Ureter (tissue), 1 donor: ENCODE results near the gene ANKFY1. TPM values are rescaled to one million over a fixed set of nuclear protein-coding genes. Genes with fewer than 3 reads are reported as not detected.
A peak's percentile ranks its signal among the peaks of the same experiment; 100 is the strongest.
"Not testable (repeated sequence)": the region's sequence is repeated elsewhere in the genome, so short reads cannot be mapped to it uniquely, and the experiment has no call there.

Source experiments
- DNase-seq: peaks from one replicate; pipeline ENCODE4 v3.0.0-alpha.2; 2020; ENCODE audit warnings: low spot score
- total RNA-seq: library from RNA; stranded (reverse); gene quantifications from one replicate; pipeline ENCODE4 v1.2.4, GENCODE V29; 2023
- donor health status: DM: yes; HTN: yes; CAD: no.

ANKFY1 gene
- total RNA-seq, 1 donor from 2014 or later: 86.8 TPM

DNA sequence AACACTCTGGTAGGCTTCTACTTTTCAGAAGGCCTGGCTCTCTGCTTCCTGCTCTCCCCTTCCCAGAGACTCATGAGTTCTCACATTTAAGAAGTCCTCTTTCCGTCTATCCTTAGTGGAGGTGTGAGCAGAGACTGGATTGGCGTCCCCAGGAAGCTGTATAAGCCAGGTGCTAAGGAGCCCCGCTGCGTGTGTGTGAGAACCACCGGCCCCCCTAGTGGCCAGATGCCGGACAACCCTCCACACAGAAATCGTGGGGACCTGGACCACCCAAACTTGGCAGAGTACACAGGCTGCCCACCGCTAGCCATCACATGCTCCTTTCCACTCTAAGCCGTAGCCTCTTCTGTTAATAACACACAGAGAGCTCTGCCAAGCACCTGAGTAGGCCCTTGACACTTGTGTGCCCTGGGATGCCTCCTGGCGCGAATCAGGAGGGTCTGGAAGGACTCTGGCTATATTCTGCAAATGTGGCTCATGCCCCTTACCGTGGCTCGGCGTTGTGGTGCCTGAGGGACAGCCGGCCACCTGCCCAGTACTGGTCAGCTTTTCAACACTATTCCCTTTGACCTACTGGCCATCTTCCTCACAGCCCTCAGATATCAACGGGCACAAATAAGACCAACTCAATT is 106.9 kb downstream of the ANKFY1 start:
- DNase-seq: no peak

DNA sequence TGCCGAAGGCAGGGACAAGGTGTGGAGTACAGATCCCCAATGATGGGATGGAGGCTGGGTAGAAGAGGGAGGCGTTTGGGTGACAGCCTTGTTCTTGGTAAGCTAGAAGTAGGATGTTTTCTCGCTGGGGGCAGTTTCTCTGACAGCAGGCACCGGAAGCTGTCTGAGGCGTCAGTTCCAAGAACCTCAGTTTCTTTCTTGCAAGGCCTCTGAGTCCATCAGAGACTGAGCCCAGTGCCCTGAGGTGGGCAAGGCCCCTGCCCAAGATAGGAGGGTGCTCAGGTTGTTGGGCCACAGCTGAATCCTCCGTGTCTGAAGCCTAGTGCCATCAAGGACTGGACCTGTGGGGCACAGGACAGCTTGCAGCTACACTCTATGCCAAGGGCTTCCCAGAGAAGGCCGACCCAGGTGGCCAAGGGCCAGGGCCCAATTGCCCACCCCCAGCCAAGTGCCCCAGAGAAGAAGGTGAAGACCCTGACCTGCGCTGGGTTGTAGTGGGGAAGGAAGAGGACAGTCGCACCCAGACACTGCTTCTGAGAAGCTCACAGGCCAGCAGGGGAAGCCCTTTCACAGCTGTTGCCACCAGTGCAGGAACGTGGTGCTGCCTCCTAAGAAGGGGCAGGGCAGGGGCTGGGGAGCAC is 107.7 kb downstream of the ANKFY1 start:
- DNase-seq: no peak

DNA sequence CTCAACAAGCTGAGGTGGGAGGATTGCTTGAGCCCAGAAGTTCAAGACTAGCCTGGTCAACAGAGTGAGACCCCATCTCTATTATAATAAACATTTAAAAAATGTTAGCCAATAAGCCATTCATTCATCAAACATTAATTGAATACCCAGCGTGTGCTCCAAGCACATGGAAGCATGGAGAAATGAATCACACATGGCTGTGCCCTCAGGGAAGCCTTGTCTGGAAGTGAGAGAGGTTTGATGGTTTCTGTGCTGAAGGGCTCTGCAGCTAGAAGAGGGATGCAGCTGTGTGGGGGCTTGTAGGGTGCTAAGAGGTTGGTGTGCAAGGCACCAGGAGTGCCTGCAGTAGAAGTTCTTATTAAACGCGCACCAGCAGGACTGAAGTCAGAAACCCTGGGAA is 109.6 kb downstream of the ANKFY1 start:
- no peak for DNase-seq

DNA sequence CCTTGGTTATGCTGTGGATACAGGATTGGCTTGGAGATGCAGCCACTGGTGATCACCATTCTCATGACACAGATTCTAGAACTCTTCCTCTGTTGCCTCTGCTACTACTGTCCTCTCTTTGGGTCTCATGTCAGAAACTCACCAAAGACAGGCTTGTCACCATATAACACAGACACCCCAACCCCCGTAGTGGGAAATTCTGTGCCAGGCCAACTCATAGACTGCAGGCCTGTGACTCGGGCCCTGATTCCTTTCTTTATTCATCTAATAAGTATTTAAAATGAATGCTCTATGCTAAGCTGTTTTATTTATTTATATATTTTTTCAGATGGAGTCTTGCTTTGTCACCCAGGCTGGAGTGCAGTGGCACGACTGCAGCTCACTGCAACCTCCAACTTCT is 111.3 kb downstream of the ANKFY1 start:
- no peak for DNase-seq

DNA sequence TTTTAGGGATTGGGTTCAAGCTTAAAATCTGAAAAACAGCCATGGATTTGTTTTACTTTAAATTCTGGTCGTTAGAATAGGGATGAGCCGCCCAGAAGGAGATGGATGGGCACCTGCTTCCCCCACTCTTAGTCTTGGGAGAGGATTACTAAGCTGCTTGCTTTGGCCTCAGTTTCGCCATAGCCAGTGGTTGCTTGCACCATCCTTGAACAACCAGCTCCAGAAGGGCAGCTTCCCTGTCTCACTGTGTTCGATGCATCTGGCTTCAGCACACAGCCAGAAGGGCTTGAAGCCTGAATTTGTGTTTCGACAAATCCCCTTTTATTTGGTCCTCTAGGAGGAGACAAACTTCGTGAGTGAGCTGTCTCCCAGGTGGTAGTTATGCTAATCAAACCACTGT is 113.7 kb downstream of the ANKFY1 start:
- DNase-seq: no peak

DNA sequence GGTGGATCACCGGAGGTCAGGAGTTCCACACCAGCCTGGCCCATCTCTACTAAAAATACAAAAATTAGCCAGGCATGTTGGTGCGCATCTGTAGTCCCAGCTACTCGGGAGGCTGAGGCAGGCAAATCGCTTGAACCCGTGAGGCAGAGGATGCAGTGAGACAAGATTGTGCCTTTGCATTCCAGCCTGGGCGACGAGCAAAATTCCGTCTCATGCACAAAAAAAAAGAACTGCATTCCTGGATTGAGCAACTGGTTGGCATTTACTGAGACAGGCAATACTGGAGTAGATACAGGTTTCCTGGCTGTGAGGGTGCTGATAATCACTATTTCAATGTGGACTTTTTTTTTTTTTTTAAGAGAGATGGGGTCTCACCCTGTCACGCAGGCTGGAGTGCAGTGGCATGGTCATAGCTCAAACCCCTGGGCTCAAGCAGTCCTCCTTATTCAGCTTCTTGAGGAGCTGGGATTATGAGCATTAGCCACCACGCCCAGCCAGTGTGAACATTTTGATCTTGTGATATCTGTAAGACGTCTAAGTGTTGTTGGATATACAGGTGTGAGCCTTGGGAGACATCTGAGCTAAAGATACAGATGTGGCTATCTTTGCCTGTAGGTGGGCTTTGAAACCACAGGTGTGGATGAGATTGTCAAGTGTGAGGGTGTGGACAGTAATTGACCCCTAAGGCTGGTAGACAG is 115.0 kb downstream of the ANKFY1 start:
- DNase-seq: no peak

DNA sequence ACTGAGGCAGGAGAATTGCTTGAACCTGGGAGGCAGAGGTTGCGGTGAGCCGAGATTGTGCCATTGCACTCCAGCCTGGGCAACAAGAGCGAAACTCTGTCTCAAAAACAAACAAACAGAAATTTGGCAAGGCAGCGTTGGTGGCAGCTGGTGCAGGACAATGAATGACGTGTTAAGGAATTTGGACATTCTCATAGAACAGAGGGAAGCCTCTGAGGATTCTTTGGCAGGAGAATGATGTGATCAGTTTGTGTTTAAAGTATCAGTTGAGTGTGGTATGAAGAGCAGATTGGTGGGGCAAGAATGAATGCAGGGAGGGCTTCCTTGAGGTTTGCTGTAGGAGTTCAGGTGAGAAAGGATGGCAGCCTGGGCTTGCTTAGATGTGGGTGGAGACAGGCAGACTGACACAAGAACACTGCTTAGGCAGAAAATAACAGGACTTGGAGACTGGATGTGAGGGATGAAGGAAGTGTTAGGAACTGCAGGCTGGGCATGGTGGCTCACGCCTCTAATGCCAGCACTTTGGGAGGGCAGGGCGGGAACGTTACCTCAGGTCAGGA is 115.9 kb downstream of the ANKFY1 start:
- no peak for DNase-seq

DNA sequence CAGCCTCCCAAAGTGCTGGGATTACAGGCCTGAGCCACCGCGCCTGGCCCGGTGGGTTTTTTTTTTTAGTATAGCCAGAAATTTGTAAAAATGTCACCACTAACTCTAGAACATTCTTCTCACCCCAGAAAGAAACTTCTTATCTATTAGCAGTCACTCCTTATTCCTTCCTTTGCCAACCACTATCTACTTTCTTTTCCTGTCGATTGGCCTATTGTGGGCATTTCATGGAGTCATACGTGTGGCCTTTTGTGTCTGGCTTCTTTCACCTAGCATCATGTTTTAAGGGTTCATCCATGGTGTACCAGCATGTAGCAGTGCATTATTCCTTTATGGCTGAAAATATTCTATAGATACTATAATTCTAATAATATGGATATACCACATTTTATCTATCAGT is 117.1 kb downstream of the ANKFY1 start:
- DNase-seq: no peak

DNA sequence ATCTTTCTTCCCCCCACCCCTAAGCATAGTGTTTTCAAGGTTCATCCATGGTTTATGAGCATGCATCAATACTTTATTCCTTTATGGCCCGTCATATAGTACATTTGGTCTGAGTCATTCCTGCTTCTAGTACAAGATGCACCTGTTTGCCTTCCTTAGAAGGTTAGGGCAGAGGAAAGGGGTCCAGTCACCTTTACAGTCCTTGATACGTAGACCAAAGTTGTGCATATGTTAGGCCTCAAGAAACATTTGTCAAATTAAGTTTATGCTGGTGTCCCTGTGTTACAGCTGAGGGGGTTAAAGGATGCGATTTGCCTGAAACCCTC is 119.4 kb downstream of the ANKFY1 start:
- no peak for DNase-seq

DNA sequence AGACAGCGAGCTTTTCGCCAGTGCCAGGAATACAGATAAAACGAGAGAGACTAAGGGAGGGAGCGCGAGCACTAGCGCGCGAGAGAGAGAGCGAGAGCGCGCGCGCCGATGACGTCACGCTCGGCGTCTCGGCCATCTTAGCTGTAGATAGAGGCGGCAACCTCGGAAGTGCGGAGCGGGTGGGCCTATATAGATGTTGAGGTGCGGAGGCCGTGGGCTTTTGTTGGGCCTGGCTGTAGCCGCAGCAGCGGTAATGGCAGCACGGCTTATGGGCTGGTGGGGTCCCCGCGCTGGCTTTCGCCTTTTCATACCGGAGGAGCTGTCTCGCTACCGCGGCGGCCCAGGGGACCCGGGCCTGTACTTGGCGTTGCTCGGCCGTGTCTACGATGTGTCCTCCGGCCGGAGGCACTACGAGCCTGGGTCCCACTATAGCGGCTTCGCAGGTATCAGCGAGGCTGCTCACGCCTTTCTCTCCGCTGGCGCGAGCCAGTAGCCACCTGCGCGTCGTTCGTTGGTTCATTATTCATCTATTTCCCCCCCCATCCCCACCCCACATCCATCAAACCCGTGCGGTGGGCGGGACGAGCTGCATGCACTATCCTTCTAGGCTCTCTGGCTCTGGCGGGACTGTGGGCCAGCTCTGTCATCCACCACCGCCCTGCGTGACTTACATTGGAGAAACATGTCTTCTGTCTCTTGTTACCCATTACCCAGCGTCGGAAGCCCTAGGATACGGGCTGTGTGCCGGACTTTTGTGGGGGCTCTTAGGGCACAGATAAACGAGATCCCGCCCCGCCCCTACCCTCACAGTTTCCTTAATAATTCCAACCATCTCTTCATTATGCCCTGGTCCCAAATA is 120.0 kb downstream of the ANKFY1 start:
- DNase-seq: peak; percentile 92

DNA sequence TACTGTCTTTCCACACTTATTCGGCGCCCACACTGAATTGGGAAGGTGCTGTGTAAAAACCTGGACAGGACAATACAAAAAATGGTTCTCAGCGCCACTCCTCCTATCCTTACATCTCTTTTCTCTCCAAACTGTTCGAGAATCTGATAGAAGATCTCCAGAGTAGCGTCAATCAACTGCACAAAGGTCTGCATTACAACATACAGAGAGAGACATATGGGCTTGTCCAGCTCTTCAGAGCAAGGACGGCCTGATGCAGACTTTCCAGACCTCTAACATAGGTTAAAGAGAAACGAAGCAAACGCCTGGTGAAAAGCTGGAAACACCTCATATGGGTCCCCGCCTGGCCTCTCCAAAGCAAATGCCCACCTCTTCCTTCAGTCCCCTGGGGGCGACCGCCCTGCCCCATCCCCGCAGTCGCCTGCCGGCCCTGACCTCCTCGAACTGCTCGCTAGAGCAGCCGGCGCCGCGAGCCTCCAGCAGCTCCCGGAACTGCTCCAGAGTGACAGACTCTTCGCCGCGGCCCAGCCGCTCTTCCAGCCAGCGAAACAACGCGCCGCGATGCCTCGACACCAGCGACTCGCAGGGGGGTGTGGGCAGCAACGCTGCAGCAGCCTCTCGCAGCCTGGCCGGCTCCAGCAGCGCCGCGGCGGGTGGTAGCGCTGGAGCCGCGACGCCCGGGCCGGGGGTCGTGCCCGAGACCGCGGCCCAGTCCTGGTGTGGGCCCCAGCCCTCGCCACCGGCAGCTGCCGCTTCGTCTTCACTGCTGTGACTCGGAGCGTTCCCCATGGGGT is 121.5 kb downstream of the ANKFY1 start:
- DNase-seq: peak; percentile 54

DNA sequence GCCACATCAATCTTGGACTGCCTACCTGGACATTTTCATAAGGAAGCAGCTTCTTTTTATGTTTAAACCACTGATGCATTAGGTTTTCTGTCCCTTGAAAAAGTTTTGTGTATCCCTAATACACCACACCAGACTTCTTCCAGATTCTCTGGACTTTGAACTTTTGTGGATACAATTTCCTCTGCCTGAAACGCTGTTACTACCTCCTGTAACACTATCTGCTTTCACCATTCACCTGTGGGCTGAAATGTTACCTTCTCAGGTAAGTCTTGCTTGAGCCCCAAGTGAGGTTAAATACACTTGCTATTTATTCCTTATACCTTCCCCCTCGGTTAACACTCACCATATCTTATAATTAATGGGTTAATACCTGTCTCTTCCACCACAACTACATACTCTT is 123.7 kb downstream of the ANKFY1 start:
- no peak for DNase-seq

DNA sequence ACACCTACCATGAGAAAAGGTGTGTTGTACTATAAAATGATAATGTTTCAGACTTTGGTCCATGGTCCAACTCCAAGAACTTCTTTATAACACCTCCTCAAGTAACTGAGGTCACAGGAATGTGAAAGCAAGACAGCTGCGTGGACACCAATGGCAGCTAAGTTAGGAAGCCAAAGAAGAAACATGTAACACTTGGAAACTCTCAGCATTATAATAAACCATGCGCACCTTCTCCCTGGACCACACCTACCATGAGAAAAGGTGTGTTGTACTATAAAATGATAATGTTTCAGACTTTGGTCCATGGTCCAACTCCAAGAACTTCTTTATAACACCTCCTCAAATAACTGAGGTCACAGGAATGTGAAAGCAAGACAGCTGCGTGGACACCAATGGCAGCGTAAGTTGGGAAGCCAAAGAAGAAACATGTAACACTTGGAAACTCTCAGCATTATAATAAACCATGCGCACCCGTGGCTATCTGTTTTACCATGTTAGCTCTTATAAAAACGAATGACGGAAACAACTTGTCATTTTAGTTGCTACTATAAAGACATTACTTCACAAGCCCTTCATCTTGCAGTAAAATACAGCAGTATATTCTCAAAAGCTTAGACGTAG is 124.8 kb downstream of the ANKFY1 start:
- DNase-seq: not testable (repeated sequence)

DNA sequence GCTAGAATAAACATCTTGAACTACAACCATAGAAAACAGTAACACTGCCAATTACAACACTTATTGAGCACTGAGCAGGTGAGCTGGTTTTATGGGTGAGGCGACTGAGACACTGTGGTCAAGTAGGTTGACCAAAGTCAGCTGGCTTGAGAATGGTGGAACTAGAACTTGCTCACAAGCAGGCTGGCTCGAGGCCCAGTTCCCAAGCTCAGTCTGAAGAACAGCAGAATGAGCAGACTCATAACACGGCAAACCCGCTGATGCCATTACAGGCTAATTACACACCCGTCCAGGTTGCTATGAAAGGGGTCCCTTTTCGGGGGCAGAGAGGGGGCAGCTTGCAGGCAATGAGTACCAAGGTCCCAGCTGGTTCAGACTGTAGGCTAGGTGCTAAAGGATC is 127.4 kb downstream of the ANKFY1 start:
- DNase-seq: no peak

DNA sequence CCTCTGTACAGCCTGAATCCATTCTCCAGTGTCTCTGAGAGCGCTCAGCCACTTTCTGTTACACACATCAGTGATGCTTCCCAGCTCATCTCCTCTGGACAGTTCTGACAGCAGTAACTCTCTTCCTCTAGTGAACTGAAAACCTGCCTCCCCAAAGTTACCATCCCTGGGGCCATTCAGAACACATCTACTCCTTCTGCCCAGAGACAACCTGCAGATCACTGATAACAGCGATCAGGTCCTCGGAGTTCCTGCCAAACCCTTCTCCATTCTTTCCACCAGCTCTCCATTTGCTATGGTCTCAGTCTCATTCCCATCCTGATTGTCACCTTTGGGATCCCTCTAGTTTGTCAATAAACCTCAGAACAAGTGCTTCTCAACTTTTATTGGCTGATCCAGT is 128.3 kb downstream of the ANKFY1 start:
- no peak for DNase-seq

DNA sequence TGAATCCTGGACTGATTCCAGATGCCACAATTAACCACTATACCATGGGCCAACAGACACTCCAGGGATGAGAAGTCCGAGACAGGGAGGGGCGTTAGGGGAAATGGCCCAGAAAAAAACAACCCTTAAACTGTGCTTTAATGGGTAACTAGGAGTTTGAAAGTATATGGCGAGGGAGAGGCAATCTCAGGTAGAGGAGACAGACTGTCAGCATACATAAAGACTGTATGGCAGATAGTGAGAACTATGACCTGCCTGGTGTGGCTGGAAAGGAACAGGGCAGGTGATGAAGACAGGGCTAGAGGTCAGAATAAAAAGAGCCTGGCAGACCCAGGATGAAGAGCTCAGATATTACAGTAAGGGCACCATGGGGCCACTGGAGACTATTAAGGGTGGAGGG is 129.1 kb downstream of the ANKFY1 start:
- DNase-seq: no peak

DNA sequence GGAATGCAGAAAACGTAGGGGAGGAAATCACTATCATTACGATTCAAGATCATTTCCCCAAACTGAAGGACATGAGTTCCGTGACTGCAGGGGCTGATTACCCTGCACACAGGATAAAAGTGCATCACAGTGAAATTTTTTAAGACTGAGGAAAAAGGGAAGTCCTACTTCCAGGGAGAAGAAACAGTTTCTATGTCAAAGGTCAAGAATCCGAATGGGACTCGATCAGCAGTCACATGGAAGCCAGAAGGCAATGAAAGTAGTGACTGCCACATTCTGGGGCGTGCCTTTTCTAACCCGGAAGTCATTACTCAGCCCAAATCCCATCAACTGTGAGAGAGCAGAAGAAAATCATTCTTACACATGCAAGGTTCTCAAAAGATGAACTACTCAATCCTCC is 133.1 kb downstream of the ANKFY1 start:
- DNase-seq: no peak

DNA sequence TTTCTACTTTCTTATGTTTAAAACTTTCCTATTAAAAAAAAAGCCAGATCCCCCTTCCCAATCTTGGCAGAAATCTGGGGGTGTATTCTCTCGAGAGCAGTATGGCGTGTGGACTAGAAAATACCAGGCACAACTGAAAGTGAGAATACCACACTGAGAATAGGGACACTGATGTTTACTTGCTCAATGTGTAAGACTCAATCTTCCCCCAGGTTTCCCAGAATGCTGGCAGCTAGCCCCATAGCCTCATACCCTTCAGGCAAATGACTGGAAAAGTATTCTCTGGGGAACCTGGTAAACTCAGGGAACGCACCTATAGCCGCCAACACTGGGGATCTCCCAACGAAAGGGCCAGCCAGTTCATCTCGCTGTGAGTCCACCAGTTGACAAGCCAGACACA is 136.2 kb downstream of the ANKFY1 start:
- no peak for DNase-seq

DNA sequence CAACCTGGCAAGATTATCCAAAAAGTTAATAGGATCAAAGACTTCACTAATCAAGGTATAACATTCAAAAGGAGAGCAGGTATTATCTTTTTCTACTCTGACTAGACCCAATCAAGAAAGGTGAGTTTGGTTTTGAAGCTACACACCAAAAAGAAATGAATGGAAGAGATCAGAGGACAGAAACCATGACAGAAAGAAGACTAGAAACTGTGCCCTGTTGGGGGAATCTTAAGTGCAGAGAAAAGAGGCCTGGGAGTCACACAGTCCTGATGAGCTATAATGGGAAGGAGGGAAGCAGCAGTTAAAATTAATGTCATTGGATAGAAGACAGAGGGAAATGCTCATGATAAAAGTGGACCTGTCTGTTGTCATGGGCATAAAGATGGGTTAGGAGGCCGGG is 138.2 kb downstream of the ANKFY1 start:
- DNase-seq: no peak

DNA sequence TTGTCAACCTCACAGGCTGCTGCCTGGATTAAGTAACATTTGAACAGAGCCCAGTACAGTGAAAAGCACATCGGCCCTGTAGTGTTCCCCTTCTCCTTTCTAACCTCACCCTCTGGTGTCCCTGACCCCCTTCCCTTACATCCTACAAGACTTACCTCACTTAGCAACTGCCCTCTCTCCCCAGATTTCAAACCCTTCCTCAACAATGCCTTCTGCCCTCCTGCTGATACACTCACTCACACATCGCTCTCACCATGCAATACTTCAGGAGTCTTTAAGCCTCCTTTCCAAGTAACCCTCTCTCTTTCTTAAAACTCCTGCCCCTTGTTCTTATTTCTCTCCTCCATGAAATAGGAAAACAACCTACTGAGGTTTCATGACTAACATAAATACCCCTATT is 138.8 kb downstream of the ANKFY1 start:
- no peak for DNase-seq

DNA sequence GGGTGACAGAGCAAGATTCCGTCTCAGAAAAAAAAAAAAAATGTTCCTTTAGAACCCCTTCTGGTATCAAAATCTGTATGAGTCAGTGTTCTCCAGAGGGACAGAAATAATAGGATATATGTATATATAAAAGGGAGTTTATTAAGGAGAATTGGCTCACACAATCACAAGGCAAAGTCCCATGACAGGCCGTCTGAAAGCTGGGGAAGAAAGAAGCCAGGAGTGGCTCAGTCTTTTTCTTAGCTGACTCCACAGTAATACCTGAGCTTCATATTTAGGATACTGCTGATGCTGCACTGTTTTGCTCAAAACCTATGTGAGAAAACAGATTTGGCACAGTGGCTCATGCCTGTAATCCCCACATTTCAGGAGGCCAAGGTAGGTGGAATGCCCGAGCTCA is 143.4 kb downstream of the ANKFY1 start:
- no peak for DNase-seq
